Smooth muscle cell (in vitro differentiated cells): ENCODE results near the gene PXT1. TPM values are rescaled to one million over a fixed set of nuclear protein-coding genes. Genes with fewer than 3 reads are reported as not detected.
A peak's percentile ranks its signal among the peaks of the same experiment; 100 is the strongest.

Experiments
- DNase-seq: peaks from one replicate; lab custom pipeline; 2025; ENCODE audit not compliant: unreplicated experiment; lab: John Stamatoyannopoulos, UW
- H2AFZ ChIP-seq: fragments of 200-600 bp; sonication (generic); 2 replicates; pipeline ENCODE4 v1.6.0; 2016; ENCODE audit warnings: antibody characterized with exemption, low read depth, mild to moderate bottlenecking
- H3F3A ChIP-seq: fragments of 200-600 bp; sonication (generic); 2 replicates; pipeline ENCODE4 v1.6.0; 2017; ENCODE audit warnings: antibody characterized with exemption, low read depth
- H3K27ac ChIP-seq: fragments of 200-600 bp; sonication (generic); 2 replicates; pipeline ENCODE4 v1.5.1; 2016; ENCODE audit warnings: low read depth, mild to moderate bottlenecking
- H3K27me3 ChIP-seq: fragments of 200-600 bp; sonication (generic); 2 replicates; pipeline ENCODE4 v1.6.1; 2016; ENCODE audit warnings: low read depth, mild to moderate bottlenecking
- H3K36me3 ChIP-seq: fragments of 200-600 bp; sonication (generic); 2 replicates; pipeline ENCODE4 v1.5.1; 2016; ENCODE audit warnings: low read depth
- H3K4me1 ChIP-seq: fragments of 200-600 bp; sonication (generic); 2 replicates; pipeline ENCODE4 v1.5.1; 2016; ENCODE audit warnings: low read depth
- H3K4me2 ChIP-seq: fragments of 200-600 bp; sonication (generic); 2 replicates; pipeline ENCODE4 v1.6.0; 2016; ENCODE audit warnings: mild to moderate bottlenecking
- H3K4me3 ChIP-seq: fragments of 200-600 bp; sonication (generic); 2 replicates; pipeline ENCODE4 v1.5.1; 2016; ENCODE audit warnings: mild to moderate bottlenecking
- H3K79me2 ChIP-seq: fragments of 200-600 bp; sonication (generic); 2 replicates; pipeline ENCODE4 v1.6.0; 2016; ENCODE audit warnings: low read depth, mild to moderate bottlenecking
- H3K9ac ChIP-seq: fragments of 200-600 bp; sonication (generic); 2 replicates; pipeline ENCODE4 v1.6.0; 2016; ENCODE audit warnings: low read depth
- H3K9me3 ChIP-seq: fragments of 200-600 bp; sonication (generic); replicated peaks from 2 replicates; pipeline ENCODE4 v1.5.1; 2016; ENCODE audit warnings: low read depth
- H4K20me1 ChIP-seq: fragments of 200-600 bp; sonication (generic); 2 replicates; pipeline ENCODE4 v1.6.0; 2016; ENCODE audit warnings: low read depth
- WGBS: methylation state at CpG from one replicate; pipeline ENCODE4 v1.1.7; 2016; ENCODE audit warnings: low lambda C conversion rate; 5-methylcytosine and 5-hydroxymethylcytosine counted together
- polyA plus RNA-seq: library from polyadenylated mRNA; unstranded; fragments of >200 nt; fragmentation: Nextera tagmentation; extraction: Ambion mirVana; gene quantifications from 2 replicates; pipeline ENCODE4 v1.2.1, GENCODE V29; 2016
- total RNA-seq: library from RNA; depleted of rRNA; stranded (reverse); fragments of >200 nt; gene quantifications from 2 replicates; pipeline ENCODE4 v1.2.3, GENCODE V29; 2014
- TF ChIP-seq, protein P1 (sequence below): fragments of 200-600 bp; sonication (generic); IDR thresholded peaks from 2 replicates; pipeline ENCODE4 v1.5.1; 2017; ENCODE audit warnings: borderline replicate concordance, mild to moderate bottlenecking, antibody characterized with exemption; ENCODE audit not compliant: insufficient read depth, poor library complexity, severe bottlenecking

PXT1 gene
- total and polyA plus RNA-seq, 2 experiments from 2014 or later, result not detected

DNA sequence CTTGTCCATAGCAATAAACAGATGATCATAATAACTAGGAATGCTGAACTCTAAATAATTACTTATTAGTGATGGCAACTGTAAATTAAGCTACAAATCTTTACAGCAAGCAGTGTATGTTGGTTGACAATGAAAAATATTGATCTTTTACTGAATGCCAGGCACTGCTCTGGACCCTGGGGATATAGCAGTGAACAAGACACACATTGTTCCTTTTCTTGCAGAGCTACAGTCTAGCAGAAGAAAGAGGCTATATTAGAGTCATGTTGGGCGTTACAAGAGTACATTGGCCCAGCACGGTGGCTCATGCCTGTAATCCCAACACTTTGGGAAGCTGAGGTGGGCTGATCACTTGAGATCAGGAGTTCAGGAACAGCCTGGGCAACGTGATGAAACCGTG, 11.5 kb downstream of the PXT1 start:
- Histone ChIP-seq H3K4me3 (no peak overlapping the region), H3K36me3 (no peaks in the 10 kb centered on the region), H3K27me3 (no peaks in the 10 kb centered on the region), H3K9me3 (no peaks in the 10 kb centered on the region), H3F3A (no peaks in the 10 kb centered on the region), H4K20me1 (no peaks in the 10 kb centered on the region), H3K9ac (no peak overlapping the region), H3K79me2 (no peaks in the 10 kb centered on the region), H3K4me1 (no peaks in the 10 kb centered on the region), H2AFZ (no peak overlapping the region), H3K4me2 (no peak overlapping the region), H3K27ac (no peak overlapping the region)
- no peak for DNase-seq
- 97% methylated on average over 4 of the region's 4 CpGs for WGBS
- TF ChIP-seq, protein P1, sequence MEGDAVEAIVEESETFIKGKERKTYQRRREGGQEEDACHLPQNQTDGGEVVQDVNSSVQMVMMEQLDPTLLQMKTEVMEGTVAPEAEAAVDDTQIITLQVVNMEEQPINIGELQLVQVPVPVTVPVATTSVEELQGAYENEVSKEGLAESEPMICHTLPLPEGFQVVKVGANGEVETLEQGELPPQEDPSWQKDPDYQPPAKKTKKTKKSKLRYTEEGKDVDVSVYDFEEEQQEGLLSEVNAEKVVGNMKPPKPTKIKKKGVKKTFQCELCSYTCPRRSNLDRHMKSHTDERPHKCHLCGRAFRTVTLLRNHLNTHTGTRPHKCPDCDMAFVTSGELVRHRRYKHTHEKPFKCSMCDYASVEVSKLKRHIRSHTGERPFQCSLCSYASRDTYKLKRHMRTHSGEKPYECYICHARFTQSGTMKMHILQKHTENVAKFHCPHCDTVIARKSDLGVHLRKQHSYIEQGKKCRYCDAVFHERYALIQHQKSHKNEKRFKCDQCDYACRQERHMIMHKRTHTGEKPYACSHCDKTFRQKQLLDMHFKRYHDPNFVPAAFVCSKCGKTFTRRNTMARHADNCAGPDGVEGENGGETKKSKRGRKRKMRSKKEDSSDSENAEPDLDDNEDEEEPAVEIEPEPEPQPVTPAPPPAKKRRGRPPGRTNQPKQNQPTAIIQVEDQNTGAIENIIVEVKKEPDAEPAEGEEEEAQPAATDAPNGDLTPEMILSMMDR, result no peak

DNA sequence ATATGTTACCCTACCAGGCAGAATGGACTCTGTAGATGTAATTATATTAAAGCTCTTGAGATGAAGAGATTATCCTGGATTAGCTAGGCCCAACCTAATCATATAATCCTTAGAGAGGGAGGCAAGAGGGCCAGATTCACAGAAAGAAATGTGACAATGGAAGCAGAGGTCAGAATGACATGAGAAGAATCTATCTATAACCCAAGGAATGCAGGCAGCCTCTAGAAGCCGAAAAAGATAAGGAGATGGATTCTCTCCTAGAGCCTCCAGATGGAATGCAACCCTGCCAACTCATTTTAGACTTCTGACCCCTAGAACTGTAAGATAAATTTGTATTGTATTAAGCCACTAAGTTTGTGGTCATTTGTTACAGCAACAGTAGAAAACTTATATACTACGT, 12.3 kb downstream of the PXT1 start:
- H3K4me2 ChIP-seq, result no peak overlapping the region
- H3K9ac ChIP-seq, result no peak overlapping the region
- no peaks in the 10 kb centered on the region for H3K9me3 ChIP-seq
- H3F3A ChIP-seq, result no peaks in the 10 kb centered on the region
- H3K36me3 ChIP-seq, result no peaks in the 10 kb centered on the region
- H3K79me2 ChIP-seq, result no peaks in the 10 kb centered on the region
- 36% methylated on average over 2 of the region's 2 CpGs for WGBS
- H3K27ac ChIP-seq, result peak overlapping the region; percentile 29
- no peak overlapping the region for H3K4me3 ChIP-seq
- no peaks in the 10 kb centered on the region for H3K4me1 ChIP-seq
- H3K27me3 ChIP-seq, result no peaks in the 10 kb centered on the region
- no peak for DNase-seq
- TF ChIP-seq, protein P1, result no peak
- H2AFZ ChIP-seq, result no peak overlapping the region
- no peaks in the 10 kb centered on the region for H4K20me1 ChIP-seq

DNA sequence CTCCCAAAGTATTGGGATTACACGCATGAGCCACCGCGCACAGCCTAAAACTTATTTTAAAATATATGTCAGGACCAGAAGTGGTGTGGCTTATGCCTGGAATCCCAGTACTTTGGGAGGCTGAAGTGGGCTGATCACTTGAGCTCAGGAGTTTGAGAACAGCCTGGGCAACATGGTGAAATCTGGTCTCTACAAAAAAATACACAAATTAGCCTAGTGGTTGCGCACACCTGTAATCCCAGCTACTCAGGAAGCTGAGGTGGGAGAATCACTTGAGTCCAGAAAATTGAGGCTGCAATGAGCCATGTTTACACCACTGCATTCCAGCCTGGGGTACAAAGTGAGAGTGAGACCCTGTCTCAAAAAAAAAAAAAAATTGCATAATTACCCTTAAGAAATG, 13.7 kb downstream of the PXT1 start:
- H3K36me3 ChIP-seq, result no peaks in the 10 kb centered on the region
- H3F3A ChIP-seq, result peaks cover 3% of the 10 kb centered on the region
- H3K4me1 ChIP-seq, result peaks cover 2% of the 10 kb centered on the region
- H3K27me3 ChIP-seq, result no peaks in the 10 kb centered on the region
- H3K9me3 ChIP-seq, result no peaks in the 10 kb centered on the region
- H3K4me2 ChIP-seq, result no peak overlapping the region
- no peak for DNase-seq
- no peaks in the 10 kb centered on the region for H4K20me1 ChIP-seq
- TF ChIP-seq, protein P1, result no peak
- no peak overlapping the region for H3K27ac ChIP-seq
- H3K9ac ChIP-seq, result no peak overlapping the region
- 99% methylated on average over 4 of the region's 4 CpGs for WGBS
- H2AFZ ChIP-seq, result no peak overlapping the region
- H3K4me3 ChIP-seq, result no peak overlapping the region
- H3K79me2 ChIP-seq, result no peaks in the 10 kb centered on the region

DNA sequence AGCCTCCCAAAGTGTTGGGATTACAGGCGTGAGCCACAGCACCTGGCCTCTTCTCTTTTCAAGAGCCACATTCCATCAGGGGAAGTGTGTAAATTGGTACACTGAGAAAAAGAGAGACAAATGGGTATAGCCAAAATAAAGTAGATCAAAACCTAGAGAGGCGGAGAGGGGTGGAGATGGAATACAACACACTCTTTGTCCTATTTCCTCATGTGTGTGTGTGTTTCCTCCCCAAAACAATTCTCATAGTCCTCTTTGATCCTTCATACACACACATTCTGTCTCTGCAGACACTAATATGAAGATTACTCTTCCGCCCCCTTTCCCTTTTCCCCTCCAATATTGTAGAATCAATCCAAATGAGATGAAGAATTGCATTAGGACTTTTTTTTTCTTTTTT, 16.0 kb downstream of the PXT1 start:
- Histone ChIP-seq H3K4me3 (no peak overlapping the region), H4K20me1 (no peaks in the 10 kb centered on the region), H3K9ac (no peak overlapping the region), H3K36me3 (no peaks in the 10 kb centered on the region), H3F3A (peaks cover 9% of the 10 kb centered on the region), H3K4me1 (peaks cover 12% of the 10 kb centered on the region), H2AFZ (no peak overlapping the region), H3K27me3 (no peaks in the 10 kb centered on the region), H3K9me3 (no peaks in the 10 kb centered on the region), H3K27ac (no peak overlapping the region), H3K79me2 (no peaks in the 10 kb centered on the region), H3K4me2 (no peak overlapping the region)
- DNase-seq, result no peak
- TF ChIP-seq, protein P1, result no peak
- 95% methylated on average over 3 of the region's 3 CpGs for WGBS
